Measurements from ENCODE around the gene FYN. TPM values are rescaled to one million over a fixed set of nuclear protein-coding genes. Genes with fewer than 3 reads are reported as not detected.

FYN gene
- total and polyA plus RNA-seq, 2 of the 8 experiments (the other 6 are each of a cell fraction or from before 2014, with no cell fraction given): 46.8 to 97.2 TPM

GRCh38 chr6:111761783-111762312, 111.4 kb downstream of the FYN start:
- Histone ChIP-seq H2AFZ (ENCODE audit: low read length) (no peak overlapping the region), H4K91ac (replicated peaks; ENCODE audit: insufficient read length, low read length) (no peak overlapping the region), H3K79me1 (ENCODE audit: low read depth, low read length) (no peaks in the 10 kb centered on the region; the same call in 1 of the 2 replicates), H4K8ac (ENCODE audit: extremely low read depth, insufficient read depth, low read length) (no peak overlapping the region), H3K56ac (replicated peaks; ENCODE audit: insufficient read length, low read depth, low read length) (no peak overlapping the region), H2BK20ac (ENCODE audit: low read length) (no peak overlapping the region), H3K27ac (ENCODE audit: low read depth, low read length) (no peak overlapping the region), H3K36me3 (ENCODE audit: control insufficient read depth in 2 of 4, insufficient read depth in 4 of 4, low read length in 3 of 4) (no peaks in the 10 kb centered on the region), H3K14ac (ENCODE audit: insufficient read length) (no peak overlapping the region), H2BK12ac (ENCODE audit: low read depth, low read length) (0 out of 2 replicates have a peak overlapping the region, but pooled peaks have one; percentile 30), H3K27me3 (replicated peaks in 1 of 4; ENCODE audit: control insufficient read depth in 3 of 4, extremely low read depth in 1 of 4, insufficient read depth in 3 of 4, low read length in 3 of 4) (no peaks in the 10 kb centered on the region), H4K20me1 (replicated peaks in 1 of 2; ENCODE audit: control insufficient read depth in 1 of 2, insufficient read depth in 2 of 2, low read length in 2 of 2) (no peaks in the 10 kb centered on the region), H4K5ac (ENCODE audit: insufficient read length, low read depth, low read length) (no peak overlapping the region), H3K4me2 (ENCODE audit: insufficient read depth in 1 of 2, low read depth in 2 of 2, low read length in 2 of 2) (no peak overlapping the region), H3K4me1 (replicated peaks in 1 of 4; ENCODE audit: control insufficient read depth in 3 of 4, insufficient read depth in 4 of 4, low read length in 3 of 4) (peaks cover 5 to 27% (median 16%) of the 10 kb centered on the region in 4 experiments), H3K18ac (ENCODE audit: extremely low read depth, low read length) (peak overlapping the region; percentile 13; the same call in 1 of the 2 replicates), H2BK120ac (replicated peaks; ENCODE audit: low read depth, low read length) (no peak overlapping the region), H3K4ac (replicated peaks; ENCODE audit: insufficient read length, low read depth, low read length) (no peak overlapping the region), H3K79me2 (ENCODE audit: control insufficient read depth in 1 of 2, insufficient read depth in 2 of 2, low read length in 2 of 2) (peaks cover 0 to 8% of the 10 kb centered on the region in 2 experiments; a peak in 1 of 4 replicates), H3K4me3 (ENCODE audit: extremely low read depth in 1 of 4, insufficient read depth in 2 of 4, low read depth in 3 of 4, low read length in 4 of 4) (no peak overlapping the region), H3K23ac (ENCODE audit: insufficient read length) (no peak overlapping the region), H3K9me3 (ENCODE audit: insufficient read depth in 2 of 2, low read depth in 1 of 2, low read length in 1 of 2) (no peaks in the 10 kb centered on the region), H3K9ac (replicated peaks in 1 of 4; ENCODE audit: extremely low read depth in 1 of 4, low read depth in 3 of 4, low read length in 3 of 4) (no peak overlapping the region), H2AK5ac (ENCODE audit: low read depth, low read length) (no peak overlapping the region), H2BK15ac (ENCODE audit: low read length) (no peak overlapping the region), H3K23me2 (ENCODE audit: low read depth, low read length) (no peaks in the 10 kb centered on the region), H2BK5ac (ENCODE audit: low read depth, low read length) (no peak overlapping the region)
- ChIA-PET CTCF (ENCODE audit: partially characterized antibody) (interaction anchor here (1.1 to 3.7 kb wide), 6 partner anchors 8 to 40 kb away, joined by 3 to 20 read pairs (median 4); no protein-coding TSS in a partner anchor), POLR2A (ENCODE audit: partially characterized antibody) (interaction anchor here (1.1 kb wide), 1 partner anchor 13 kb away, joined by 4 read pairs; no protein-coding TSS in a partner anchor)
- FAIRE-seq (no peak), DNase-seq (ENCODE audit: low read depth in 1 of 2, low spot score in 2 of 2) (no peak)
- 85% methylated on average over 7 of the region's 7 CpGs; no CpG with 5 or more reads in 1 of the 2 experiments for WGBS, 2 experiments (ENCODE audit: extremely low coverage in 1 of 2, insufficient coverage in 1 of 2, insufficient read length in 1 of 2, insufficient replicate concordance in 2 of 2, low coverage in 1 of 2, low lambda C conversion rate in 2 of 2, missing lambda C conversion rate in 1 of 2)
- TF ChIP-seq SAP30 (IDR thresholded peaks at IDR 0.05; ENCODE audit: insufficient read depth, insufficient replicate concordance, low read length) (no peak), KDM1A (IDR thresholded peaks at IDR 0.05; ENCODE audit: borderline replicate concordance, low read length) (no peak), RFX5 (IDR thresholded peaks at IDR 0.05; ENCODE audit: borderline replicate concordance, low read depth, low read length) (no peak)
